Kidney epithelial cell (primary cell): Measurements from ENCODE around the gene DDT. TPM values are rescaled to one million over a fixed set of nuclear protein-coding genes. Genes with fewer than 3 reads are reported as not detected.
"Not testable (repeated sequence)": the region's sequence is repeated elsewhere in the genome, so short reads cannot be mapped to it uniquely, and the experiment has no call there.

ENCODE experiments used
- DNase-seq: peaks from one replicate; pipeline ENCODE4 v3.0.0-alpha.2; 2010; ENCODE audit warnings: low read depth
- H3K27me3 ChIP-seq: 2 replicates; pipeline ENCODE4 v1.6.0; 2011; ENCODE audit warnings: low read length; ENCODE audit not compliant: control insufficient read depth, insufficient read depth
- H3K36me3 ChIP-seq: 2 replicates; pipeline ENCODE4 v1.5.1; 2011; ENCODE audit warnings: low read length; ENCODE audit not compliant: control insufficient read depth, insufficient read depth
- H3K4me3 ChIP-seq: 2 replicates; pipeline ENCODE4 v1.5.1; 2011; ENCODE audit warnings: low read depth, mild to moderate bottlenecking, control low read depth, low read length
- CTCF ChIP-seq: IDR thresholded peaks from 2 replicates; pipeline ENCODE4 v1.5.1; 2011; ENCODE audit warnings: mild to moderate bottlenecking, moderate library complexity, low read length, control low read depth, inconsistent platforms; ENCODE audit not compliant: insufficient read depth, poor library complexity, severe bottlenecking
- total RNA-seq: library from RNA; depleted of rRNA; stranded (reverse); fragments of >200 nt; gene quantifications from 2 replicates; pipeline ENCODE4 v1.2.3, GENCODE V29; 2015

The DDT gene
- 123 and 126 TPM in 2 replicates for total RNA-seq

DNA sequence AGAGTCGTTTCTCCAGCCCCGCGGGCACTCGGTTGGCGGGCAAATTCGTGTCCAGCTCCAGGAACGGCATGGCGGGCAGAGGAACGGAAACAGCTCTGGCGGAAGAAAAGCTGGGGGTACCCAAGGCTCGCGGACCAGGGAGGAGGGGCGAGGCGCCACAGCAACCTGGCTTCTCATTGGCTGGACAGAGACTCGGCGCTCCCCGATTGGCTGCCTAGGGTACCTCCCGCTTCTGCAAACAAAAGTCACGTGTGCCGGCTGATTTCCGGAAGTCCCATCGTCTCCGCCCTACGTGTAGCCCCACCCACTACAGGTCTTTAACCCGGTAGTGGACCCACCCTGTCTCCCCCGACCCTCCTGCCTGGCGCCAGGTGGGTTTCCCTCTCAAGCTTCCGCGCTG is at the start of gene DDT:
Gene DDT, minus strand, starts transcription at position 97 of the 400 bp plus-strand sequence. Its CDS starts 27 bp downstream, at position 70.
- DNase-seq, H3K4me3 ChIP-seq, H3K27me3 ChIP-seq, H3K36me3 ChIP-seq: not testable (repeated sequence)

- Histone ChIP-seq H3K36me3 (no peaks in the 10 kb centered on the region), H3K27me3 (no peaks in the 10 kb centered on the region), H3K4me3 (no peak overlapping the region)
- TF ChIP-seq CTCF, result no peak
- no peak for DNase-seq
Measured at GRCh38 chr22:24023204-24023789, 49.1 kb upstream of the DDT start.

- H3K36me3 ChIP-seq, result no peaks in the 10 kb centered on the region
- no peak overlapping the region for H3K4me3 ChIP-seq
- no peak for DNase-seq
- TF ChIP-seq CTCF, result no peak
- H3K27me3 ChIP-seq, result no peaks in the 10 kb centered on the region
Measured at GRCh38 chr22:24021304-24021703, 47.1 kb upstream of the DDT start.

- no peak for DNase-seq
- no peak for TF ChIP-seq CTCF
- Histone ChIP-seq H3K4me3 (no peak overlapping the region), H3K36me3 (no peaks in the 10 kb centered on the region), H3K27me3 (no peaks in the 10 kb centered on the region)
Measured at GRCh38 chr22:24016156-24016555, 41.9 kb upstream of the DDT start.

GRCh38 chr22:24011735-24012068 is 37.5 kb upstream of the DDT start:
- Histone ChIP-seq H3K27me3 (no peaks in the 10 kb centered on the region), H3K36me3 (no peaks in the 10 kb centered on the region), H3K4me3 (peak overlapping the region; percentile 80)
- TF ChIP-seq CTCF, result no peak
- DNase-seq, result no peak

- no peaks in the 10 kb centered on the region for H3K36me3 ChIP-seq
- no peak for TF ChIP-seq CTCF
- no peak overlapping the region for H3K4me3 ChIP-seq
- H3K27me3 ChIP-seq, result no peaks in the 10 kb centered on the region
- DNase-seq, result no peak
Measured at GRCh38 chr22:24010018-24010391, 35.8 kb upstream of the DDT start.
